T-helper 22 cell (primary cell): ENCODE results near the gene KIF19.
A peak's percentile ranks its signal among the peaks of the same experiment; 100 is the strongest.

Source experiments
- DNase-seq: peaks from one replicate; pipeline ENCODE4 v3.0.0-alpha.2; 2020; ENCODE audit warnings: low read depth

KIF19 gene

DNA sequence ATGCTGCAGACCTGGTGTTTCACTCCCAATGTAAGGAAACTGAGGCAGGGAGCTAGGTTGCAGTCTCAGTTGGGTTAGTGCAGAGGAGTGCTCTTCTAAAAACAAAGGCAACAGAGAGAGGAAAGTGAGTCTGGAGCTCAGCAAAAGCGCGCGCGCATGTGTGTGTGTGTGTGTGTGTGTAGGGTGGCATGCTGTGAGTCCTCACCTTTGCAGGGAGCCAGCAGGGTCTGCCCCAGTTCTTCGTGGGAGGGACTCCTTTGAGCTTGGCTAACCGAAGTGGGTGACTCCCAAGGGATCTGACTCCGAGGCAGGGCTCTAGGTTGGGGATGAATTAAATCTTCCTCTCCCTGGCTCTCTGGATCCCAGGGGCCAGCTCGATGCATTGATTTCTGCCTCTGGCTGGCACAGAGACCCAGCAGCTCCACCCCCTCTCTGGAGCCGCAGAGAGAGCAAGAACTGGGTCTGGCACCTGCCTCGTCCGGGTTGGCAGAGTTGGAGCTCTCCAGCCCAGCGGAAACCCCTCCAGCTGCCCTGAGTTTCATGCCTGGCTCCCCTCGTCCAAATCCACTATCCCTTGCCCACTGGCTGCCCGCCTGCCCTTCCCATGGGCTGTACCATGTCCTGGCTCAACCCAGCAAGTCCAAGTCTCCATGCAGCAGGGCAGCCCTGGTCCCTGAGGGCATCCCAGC lies 36.9 kb downstream of the KIF19 start:
- no peak for DNase-seq

DNA sequence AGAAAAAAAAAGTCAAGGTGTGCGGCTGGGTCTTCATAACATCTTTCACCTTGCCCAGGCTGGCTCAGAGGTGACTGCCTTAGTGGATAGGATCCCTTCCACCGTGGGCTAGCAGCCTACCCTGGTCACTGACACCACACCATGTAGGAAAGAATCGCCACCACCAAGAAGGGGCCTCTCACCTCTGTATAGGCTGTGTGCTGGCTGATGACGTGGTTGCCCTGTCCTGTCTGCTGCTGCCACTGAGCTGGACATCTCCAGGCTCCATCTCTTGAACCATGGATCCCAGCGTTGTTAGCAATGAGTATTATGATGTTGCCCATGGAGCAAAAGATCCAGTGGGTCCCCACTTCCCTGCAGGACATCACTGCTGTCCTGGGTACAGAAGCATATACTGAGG lies 41.2 kb downstream of the KIF19 start, which contains the start of gene GPR142:
Gene GPR142, plus strand, starts transcription at position 301 of the 400 bp plus-strand sequence. CDS start 2,035 bp downstream, outside the sequence.
- no peak for DNase-seq

DNA sequence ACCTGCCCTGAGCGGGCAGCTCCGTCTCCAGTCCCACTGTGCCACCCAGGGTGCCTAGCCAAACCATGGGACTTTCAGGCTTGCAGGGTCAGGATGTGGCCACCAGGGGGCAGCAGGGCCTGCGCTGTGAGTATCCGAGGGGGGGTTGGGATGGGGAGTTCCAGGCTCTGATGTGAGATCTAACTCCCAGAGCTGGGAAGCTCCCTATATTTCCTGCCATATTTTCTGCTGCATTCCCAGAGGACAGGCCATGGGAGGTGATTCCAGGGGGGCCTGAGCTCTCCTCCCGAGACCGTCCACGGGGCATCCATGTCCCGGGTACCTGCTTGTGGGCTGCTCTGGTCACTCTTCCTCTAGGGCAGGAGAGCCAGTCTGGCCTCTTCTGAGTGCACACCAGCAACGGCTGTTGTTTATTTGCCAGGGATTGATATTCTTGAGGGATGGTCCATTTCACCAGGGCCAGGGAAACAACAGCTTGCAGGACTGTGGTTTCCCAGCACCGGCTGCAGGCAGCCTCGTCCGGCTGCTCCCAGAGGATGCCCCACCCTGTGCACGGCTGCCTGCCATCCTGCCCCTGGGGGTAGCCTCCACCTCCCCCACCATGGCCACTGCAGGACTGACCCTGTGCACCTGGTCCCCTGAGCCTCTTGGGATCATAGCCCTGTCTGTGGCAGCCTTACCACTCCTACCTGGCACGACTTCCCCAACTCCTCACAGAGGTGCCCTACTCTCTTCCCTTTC lies 42.5 kb downstream of the KIF19 start:
- peak; percentile 37 for DNase-seq

DNA sequence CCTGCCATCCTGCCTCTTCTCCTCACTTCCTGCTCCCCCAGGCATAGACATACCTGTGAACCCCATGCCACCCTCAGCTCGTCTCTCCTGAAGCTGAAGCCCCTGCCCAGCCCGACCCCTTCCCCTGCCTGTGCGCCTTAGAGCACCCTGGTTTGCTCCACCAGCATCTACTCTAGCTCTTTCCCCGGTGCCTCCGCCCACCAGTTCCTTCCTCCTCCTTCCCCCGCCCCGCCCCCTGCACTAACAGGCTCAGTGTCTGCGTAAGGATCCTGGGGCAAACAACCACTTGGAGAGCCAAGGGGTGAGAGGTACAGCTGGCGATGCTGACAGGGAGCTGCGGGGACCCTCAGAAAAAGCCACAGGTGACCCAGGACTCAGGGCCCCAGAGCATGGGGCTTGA lies 43.2 kb downstream of the KIF19 start:
- peak; percentile 40 for DNase-seq

DNA sequence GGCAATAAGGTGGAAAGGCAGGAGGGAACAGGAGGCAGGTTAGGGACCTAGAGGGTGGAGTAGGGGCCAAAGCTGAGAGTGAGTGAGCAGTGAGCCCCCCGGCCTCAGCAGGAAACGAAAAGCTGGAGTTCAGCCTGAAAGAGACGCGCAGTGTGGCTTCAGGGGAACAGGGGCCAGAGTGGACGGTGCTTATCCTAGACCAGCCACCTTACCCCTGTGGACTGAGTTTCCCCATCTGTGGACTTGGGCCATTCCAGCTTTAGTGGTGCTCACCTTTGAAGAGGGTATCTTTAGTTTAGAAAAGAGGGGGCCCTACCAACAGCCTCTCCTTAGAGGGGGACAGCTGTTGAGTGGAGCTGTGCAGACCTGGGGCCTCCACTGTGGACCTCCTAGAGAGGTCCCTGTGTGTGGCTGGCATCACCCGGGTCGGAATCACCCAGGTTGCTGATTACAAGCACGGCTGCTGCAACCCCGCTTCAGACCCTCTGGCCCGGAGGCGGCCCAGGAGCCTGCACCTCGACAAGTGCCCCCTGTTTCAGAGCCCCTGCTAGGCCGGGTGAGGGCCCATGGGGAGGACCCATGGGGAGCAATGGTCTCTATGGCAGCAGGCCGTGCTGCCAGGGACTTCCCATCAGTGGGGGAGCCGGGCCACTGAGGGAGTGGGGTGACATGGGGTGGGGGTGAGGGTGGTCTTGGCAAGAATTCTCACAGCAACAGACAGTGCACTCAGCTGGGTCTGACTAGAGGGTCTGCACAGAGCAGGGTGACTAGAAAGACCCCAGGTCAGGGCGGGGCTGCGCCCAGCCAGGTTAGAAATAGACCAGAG lies 43.9 kb downstream of the KIF19 start:
- DNase-seq, result no peak

DNA sequence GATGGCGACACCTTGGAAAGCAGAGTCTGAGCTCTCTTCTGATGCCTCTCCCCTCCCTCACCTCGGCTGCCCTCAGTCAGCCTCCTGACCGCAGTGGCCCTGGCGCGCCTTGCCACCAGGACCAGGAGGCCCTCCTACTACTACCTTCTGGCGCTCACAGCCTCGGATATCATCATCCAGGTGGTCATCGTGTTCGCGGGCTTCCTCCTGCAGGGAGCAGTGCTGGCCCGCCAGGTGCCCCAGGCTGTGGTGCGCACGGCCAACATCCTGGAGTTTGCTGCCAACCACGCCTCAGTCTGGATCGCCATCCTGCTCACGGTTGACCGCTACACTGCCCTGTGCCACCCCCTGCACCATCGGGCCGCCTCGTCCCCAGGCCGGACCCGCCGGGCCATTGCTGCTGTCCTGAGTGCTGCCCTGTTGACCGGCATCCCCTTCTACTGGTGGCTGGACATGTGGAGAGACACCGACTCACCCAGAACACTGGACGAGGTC lies 45.7 kb downstream of the KIF19 start:
- DNase-seq, result no peak

DNA sequence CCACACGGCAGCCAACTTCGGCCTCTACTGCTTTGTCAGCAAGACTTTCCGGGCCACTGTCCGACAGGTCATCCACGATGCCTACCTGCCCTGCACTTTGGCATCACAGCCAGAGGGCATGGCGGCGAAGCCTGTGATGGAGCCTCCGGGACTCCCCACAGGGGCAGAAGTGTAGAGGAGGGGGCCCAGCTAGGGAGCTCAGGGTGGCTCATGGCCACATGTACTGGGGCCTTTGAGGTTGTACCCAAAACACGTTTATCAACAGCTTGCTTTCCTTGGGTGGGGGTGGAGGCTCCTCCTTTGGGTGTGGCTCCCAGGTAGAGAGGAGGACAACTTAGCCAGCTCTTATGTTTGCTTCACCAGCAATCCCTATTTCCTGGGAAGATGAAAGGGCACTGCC lies 46.4 kb downstream of the KIF19 start:
- DNase-seq, result no peak

DNA sequence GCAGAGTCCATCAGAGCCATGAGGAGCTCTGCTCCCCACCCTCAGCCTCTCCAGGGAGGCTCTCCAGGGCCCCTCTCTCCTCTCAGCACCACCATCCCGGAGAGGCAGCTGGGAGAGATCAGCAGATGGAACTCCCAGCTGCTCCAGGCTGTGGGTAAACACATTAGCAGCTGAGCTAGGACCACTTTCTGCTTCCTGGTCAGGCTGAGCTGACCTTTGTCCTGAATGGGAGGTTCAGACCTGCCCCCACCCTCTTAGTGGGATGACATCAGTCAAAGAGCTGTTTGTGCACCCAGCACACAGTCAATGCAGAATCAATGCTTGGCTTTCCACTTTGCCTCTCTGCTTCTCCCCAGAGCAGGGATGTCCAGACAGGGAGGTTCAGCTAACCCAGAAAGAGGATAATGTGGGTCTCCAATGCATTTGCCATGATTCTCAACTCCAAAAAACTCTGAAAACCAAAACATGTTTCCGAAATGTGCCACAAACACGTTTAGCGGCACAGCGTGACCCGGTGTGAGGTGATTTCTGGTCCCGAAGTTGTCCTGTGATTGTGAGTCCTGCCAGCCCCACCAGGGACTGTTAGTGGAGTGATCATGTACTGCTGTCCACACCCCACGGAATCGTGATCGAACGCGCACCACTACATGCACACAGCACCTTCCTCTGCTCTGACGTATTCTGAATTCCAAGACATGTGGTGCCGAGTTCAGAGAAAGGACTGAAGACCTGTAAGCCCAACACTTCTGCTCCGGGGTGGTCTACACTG lies 48.0 kb downstream of the KIF19 start:
- DNase-seq, result no peak

DNA sequence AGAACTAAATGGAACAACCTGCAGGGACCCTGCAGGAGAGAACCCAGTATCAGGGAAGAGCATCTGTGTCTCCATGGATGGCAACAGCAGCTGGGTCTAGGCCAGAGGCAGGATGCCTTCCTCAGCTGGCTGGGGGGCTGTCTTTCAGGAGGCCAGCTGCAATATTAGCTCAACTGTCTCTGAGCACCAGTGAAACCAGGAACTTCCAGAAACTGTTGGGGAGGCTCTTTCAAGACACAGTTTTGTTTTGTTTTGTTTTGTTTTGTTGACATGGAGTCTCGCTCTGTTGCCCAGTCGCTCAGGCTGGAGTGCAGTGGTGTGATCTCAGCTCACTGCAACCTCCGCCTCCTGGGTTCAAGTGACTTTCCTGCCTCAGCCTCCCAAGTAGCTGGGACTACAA lies 48.8 kb downstream of the KIF19 start:
- no peak for DNase-seq

DNA sequence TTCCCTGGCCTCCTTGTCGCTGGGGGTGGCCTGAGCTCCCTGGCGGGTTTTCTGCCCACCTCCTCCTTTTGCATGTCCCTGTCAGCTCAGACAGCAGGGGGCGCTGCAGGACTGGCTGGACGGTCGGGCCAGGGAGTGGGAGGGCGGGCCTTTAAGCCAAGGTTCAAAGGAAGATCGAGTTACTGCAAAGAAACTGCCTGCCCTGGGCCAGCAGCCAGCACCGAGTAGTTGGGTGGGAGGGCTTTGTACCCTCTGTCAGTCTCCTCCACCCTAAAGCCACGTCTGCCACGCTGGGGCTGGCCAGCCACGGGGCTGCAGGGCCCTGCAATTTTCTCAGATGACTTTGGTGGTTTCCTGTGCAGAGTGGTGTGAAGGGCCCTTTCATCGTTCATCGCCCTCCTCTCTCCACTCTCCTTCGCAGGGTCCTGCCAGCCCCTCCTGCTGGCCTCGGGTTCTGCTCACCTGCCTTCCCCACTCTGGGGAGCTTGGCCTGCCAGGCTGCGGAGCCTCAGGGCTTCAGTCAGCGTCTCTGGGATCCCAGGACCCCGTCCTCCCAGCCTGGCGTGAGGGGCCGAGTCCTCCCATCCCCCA lies 53.6 kb downstream of the KIF19 start:
- peak; percentile 69 for DNase-seq

DNA sequence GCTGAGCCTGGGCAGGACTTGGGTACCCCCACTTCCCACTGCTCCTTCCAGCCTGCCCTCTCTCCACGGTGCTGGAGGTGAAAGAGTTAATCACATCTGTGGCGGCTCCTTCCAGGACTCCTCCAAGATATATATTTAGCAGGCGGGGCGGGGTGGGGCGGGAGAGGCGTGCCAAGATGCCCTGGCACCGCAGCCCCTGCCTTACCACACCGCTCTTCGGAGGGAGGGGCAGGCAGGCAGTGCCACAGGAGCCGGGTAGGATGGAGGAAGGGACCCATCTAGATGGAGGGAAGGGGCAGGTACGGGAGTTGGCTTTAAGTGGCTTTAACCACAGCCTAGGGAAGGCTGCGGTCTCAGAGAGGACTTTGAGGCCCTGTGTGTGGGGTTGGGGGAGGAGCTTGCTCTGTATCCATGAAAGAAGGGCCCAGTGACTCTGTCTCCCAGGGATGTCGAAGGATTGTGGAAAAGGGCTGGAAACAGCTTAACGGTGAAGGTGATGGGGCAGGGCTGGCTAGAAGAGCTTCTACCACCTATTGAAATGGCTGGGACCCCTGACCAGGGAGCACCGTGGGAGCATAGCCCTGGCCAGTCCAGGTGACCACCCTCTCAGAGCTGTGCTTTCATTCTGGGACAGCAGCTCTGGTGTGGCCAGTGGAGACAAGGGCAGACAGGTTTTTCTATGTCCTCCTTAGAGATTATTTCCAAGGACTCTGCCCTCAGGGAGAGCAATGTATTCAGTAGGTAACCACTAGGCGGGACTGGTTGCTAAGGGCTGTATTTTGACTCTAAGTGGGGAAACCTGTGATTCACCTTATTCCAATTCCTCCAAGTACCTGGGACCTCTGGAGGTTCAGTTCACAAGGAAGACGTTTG lies 54.3 kb downstream of the KIF19 start:
- DNase-seq, result no peak

DNA sequence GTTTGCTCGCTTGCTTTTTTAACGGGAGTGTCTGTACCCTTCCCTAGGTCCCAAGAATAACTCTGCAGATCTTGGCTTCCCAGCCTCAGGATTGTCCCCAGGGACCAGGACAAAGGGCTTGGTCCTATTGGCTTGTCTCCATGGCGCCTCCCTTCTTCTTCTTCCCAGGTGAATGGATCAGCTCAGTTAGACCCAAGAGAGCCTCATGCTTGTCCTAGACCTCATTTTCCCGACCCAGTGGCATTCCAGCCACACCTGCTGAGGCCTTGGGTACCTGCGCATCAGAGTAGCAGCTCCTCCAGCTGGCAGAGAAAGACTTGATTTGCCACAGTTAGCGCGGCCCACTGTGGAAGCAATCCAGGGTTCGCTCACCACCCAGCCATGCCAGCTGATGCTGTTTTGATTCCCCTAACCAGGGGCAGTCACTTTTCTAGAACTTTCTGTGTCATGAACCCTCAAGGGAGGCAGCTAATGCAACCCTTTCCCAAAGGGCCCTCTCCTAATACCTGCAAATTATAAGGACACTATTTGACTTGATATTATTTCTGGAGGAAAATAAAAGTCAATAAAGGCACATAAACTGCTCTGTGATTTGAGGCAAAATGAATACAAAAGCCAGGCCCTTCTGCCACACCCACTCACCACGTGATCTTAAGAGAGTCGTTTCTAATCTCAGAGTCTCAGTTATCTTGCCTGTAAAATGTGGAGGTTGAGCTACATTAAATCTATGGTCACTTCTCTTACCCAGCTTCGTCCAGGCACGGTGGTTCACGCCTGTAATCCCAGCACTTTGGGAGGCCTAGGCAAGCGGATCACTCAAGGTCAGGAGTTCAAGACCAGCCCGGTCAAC lies 55.2 kb downstream of the KIF19 start:
- no peak for DNase-seq

DNA sequence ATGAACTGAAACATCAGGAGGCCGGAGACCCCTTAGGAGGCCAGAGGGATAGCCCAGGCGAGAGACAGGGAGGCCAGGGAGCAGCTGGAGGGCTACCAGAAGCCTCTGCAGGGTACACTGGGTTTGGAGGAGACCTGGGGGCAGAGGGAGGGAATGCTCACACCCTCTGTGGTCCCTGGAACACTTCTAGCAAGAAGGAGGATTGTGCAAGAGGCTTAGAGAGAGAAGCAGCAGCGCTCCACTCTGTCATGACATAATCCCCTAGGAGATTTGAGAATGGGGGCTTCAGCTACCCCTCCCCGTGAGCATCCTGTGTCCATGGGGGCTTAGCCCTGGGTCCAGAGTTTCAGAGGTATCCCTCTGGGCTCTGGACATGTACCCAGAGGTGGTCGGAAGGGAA lies 57.1 kb downstream of the KIF19 start:
- no peak for DNase-seq

DNA sequence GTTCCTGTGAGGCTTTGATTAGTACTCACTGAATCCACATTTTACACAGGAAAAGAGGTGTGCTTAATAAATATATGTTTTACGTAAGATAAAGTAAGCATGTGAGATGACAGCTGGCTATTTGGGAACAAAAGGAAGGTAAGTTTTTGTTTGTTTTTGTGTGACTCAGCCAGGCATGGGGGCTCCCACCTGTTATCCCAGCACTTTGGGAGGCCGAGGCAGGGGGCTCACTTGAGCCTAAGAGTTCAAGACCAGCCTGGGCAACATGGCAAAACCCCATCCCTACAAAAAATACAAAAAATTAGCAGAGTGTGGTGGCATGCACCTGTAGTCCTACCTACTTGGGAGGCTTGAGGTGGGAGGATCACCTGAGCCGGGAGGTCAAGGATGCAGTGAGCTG lies 59.2 kb downstream of the KIF19 start:
- no peak for DNase-seq

DNA sequence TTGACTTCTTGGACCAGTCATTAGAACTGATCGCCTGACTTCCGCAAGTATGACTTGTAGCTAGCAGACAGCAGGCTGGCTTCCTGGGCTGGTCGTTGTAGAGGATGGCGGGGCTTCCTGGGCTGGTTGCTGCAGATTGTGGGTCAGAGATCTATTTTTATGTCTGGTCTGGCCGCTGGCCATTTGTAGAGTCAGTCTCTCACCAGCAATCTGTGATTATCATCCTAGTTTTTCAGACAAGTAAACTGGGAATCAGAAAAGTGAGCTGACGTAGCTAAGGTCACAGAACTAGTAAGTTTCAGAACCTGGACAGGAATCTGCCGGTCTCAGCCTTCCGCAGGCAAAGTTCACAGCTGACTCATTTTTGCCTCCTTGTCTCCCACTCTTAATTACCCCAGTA lies 60.4 kb downstream of the KIF19 start:
- DNase-seq, result no peak

DNA sequence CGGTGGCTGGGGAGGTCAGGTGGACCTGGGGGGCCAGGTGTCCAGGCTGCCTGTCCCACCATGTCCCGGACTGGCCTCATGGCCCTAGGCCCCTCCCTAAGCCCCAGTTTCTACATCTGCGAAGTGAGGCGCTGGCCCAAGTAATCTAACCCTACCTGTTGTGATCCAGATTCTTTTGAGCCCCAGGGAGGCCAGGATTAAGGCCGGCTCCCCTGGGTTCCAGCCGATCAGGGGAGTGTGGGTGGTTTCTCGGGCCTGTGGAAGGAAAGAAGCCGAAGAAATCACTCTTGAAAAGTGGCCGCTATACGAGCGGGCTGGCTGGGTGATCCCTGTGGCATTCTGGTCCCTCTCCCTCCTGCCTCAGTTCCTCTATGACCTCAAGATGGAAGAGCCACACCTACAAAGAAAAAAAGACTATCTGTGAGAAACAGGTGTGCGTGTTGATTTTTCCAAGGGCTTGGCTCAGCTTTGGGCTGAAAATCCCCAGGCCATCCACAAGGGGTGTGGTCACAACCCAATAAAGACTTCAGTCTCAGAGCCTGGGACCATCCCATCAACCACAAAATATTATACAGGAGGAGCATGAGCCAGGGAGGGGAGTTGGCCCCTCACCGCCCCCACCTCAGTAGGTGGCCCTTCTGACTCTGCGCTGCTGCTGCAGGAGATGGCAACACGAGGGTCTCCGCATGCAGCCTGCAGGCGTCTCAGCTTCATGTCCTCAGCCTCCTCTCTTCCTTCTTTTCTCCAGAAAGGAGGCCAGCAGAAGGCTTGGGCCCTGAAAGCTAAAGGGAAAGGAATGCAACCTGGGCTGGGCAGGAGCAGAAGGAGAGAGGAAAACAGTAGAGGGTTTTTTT lies 61.6 kb downstream of the KIF19 start:
- DNase-seq, result no peak

DNA sequence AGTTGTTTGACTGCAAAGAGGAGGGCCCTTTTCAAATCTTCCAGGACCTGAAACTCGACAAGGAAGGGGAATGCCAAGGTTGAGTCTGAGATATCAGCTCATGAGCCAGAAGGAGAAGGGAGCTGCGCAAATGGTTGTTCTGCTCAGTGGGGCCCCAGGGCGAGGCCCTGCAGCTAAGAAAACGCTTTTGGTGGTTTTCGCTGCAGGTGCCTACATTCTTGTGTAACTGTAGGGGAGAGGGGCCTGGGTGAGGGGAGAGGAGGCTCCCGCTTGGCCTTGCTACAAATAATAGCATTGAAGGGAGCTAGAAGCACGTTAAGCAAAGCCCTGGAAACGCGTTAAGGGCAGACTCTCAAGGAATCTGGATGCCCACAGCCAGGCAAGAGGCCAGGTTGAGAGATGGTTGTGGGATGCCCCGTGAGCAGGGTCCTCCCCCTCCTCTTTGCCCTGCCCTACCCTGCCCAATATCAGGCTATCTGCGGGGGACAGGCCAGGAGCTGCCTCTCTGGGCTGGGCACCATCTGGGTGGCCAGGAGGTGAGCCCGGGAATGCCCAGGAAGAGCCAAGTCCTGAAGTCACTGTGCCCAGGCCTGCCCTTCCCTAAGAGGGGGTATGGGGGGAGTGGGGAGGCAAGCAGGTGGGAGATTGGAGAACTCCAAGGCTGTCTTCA lies 63.2 kb downstream of the KIF19 start:
- no peak for DNase-seq
